ENCODE measurements around the gene SPOCK1. TPM values are rescaled to one million over a fixed set of nuclear protein-coding genes. Genes with fewer than 3 reads are reported as not detected.

SPOCK1 gene
- total and polyA plus RNA-seq, 2 experiments from 2014 or later = 8.2 to 10.5 TPM

DNA sequence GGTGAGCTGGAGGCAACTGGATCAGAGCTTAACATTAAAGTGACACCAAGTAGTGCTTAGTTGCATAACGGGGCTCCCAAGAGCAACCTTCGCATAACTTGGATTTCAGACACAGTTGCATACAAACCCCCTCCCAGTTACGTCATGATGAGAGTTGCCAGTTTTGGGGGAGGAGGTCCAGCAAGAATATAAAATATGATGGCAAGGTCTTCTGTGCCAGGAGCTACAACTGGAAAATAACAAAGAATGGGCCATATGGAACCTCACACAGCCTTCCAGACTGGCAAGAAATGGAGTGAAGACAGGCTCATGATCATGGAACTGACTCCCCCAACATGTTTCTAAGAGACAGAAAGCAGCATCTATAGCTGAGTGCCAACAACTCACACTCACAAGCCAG is 8.5 kb downstream of the SPOCK1 start:
- Histone ChIP-seq H3K4me1 (ENCODE audit: insufficient read depth) (no peaks in the 10 kb centered on the region), H3K79me2 (replicated peaks; ENCODE audit: insufficient read depth) (no peaks in the 10 kb centered on the region)
- no peak overlapping the region; the same call in 1 of the 2 replicates for H3K27ac Mint-ChIP-seq

More for the DNA sequence above, 8.5 kb downstream of the SPOCK1 start:
- no peak overlapping the region for H3K4me3 ChIP-seq
- Mint-ChIP-seq H3K36me3 (ENCODE audit: low read depth) (no peaks in the 10 kb centered on the region), H3K4me3 (no peak overlapping the region), H3K27me3 (ENCODE audit: insufficient read depth, low read depth, poor library complexity) (no peaks in the 10 kb centered on the region), H3K9me3 (no peaks in the 10 kb centered on the region), H3K4me1 (0 out of 3 replicates have a peak, but pooled peaks cover 3% of the 10 kb centered on the region)
- TF ChIP-seq CREB1 (CRISPR knock-in tag; IDR thresholded peaks at IDR 0.05; ENCODE audit: low read depth) = no peak
- TF ChIP-seq REST (IDR thresholded peaks at IDR 0.05; ENCODE audit: unreplicated experiment) = no peak
- no peak for TF ChIP-seq STAT1 (IDR thresholded peaks at IDR 0.05; ENCODE audit: unreplicated experiment)
- TF ChIP-seq ZNF331 (CRISPR knock-in tag; IDR thresholded peaks at IDR 0.05; ENCODE audit: low read depth) = no peak
- TF ChIP-seq EZH2phosphoT487 (IDR thresholded peaks at IDR 0.05; ENCODE audit: unreplicated experiment) = no peak
- no peak for TF ChIP-seq NANOG (IDR thresholded peaks at IDR 0.05; ENCODE audit: borderline replicate concordance)
- TF ChIP-seq, protein P1, sequence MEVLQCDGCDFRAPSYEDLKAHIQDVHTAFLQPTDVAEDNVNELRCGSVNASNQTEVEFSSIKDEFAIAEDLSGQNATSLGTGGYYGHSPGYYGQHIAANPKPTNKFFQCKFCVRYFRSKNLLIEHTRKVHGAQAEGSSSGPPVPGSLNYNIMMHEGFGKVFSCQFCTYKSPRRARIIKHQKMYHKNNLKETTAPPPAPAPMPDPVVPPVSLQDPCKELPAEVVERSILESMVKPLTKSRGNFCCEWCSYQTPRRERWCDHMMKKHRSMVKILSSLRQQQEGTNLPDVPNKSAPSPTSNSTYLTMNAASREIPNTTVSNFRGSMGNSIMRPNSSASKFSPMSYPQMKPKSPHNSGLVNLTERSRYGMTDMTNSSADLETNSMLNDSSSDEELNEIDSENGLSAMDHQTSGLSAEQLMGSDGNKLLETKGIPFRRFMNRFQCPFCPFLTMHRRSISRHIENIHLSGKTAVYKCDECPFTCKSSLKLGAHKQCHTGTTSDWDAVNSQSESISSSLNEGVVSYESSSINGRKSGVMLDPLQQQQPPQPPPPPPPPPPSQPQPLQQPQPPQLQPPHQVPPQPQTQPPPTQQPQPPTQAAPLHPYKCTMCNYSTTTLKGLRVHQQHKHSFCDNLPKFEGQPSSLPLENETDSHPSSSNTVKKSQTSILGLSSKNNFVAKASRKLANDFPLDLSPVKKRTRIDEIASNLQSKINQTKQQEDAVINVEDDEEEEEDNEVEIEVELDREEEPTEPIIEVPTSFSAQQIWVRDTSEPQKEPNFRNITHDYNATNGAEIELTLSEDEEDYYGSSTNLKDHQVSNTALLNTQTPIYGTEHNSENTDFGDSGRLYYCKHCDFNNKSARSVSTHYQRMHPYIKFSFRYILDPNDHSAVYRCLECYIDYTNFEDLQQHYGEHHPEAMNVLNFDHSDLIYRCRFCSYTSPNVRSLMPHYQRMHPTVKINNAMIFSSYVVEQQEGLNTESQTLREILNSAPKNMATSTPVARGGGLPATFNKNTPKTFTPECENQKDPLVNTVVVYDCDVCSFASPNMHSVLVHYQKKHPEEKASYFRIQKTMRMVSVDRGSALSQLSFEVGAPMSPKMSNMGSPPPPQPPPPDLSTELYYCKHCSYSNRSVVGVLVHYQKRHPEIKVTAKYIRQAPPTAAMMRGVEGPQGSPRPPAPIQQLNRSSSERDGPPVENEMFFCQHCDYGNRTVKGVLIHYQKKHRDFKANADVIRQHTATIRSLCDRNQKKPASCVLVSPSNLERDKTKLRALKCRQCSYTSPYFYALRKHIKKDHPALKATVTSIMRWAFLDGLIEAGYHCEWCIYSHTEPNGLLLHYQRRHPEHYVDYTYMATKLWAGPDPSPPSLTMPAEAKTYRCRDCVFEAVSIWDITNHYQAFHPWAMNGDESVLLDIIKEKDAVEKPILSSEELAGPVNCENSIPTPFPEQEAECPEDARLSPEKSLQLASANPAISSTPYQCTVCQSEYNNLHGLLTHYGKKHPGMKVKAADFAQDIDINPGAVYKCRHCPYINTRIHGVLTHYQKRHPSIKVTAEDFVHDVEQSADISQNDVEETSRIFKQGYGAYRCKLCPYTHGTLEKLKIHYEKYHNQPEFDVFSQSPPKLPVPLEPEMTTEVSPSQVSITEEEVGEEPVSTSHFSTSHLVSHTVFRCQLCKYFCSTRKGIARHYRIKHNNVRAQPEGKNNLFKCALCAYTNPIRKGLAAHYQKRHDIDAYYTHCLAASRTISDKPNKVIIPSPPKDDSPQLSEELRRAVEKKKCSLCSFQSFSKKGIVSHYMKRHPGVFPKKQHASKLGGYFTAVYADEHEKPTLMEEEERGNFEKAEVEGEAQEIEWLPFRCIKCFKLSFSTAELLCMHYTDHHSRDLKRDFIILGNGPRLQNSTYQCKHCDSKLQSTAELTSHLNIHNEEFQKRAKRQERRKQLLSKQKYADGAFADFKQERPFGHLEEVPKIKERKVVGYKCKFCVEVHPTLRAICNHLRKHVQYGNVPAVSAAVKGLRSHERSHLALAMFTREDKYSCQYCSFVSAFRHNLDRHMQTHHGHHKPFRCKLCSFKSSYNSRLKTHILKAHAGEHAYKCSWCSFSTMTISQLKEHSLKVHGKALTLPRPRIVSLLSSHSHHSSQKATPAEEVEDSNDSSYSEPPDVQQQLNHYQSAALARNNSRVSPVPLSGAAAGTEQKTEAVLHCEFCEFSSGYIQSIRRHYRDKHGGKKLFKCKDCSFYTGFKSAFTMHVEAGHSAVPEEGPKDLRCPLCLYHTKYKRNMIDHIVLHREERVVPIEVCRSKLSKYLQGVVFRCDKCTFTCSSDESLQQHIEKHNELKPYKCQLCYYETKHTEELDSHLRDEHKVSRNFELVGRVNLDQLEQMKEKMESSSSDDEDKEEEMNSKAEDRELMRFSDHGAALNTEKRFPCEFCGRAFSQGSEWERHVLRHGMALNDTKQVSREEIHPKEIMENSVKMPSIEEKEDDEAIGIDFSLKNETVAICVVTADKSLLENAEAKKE (CRISPR knock-in tag; IDR thresholded peaks at IDR 0.05) = no peak
- TF ChIP-seq, protein P2, sequence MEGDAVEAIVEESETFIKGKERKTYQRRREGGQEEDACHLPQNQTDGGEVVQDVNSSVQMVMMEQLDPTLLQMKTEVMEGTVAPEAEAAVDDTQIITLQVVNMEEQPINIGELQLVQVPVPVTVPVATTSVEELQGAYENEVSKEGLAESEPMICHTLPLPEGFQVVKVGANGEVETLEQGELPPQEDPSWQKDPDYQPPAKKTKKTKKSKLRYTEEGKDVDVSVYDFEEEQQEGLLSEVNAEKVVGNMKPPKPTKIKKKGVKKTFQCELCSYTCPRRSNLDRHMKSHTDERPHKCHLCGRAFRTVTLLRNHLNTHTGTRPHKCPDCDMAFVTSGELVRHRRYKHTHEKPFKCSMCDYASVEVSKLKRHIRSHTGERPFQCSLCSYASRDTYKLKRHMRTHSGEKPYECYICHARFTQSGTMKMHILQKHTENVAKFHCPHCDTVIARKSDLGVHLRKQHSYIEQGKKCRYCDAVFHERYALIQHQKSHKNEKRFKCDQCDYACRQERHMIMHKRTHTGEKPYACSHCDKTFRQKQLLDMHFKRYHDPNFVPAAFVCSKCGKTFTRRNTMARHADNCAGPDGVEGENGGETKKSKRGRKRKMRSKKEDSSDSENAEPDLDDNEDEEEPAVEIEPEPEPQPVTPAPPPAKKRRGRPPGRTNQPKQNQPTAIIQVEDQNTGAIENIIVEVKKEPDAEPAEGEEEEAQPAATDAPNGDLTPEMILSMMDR (conservative IDR thresholded peaks at IDR 0.05; ENCODE audit: low read depth in 2 of 2) = no peak
- TF ChIP-seq JUNB (IDR thresholded peaks at IDR 0.05; ENCODE audit: unreplicated experiment) = no peak
- TF ChIP-seq, protein P3, sequence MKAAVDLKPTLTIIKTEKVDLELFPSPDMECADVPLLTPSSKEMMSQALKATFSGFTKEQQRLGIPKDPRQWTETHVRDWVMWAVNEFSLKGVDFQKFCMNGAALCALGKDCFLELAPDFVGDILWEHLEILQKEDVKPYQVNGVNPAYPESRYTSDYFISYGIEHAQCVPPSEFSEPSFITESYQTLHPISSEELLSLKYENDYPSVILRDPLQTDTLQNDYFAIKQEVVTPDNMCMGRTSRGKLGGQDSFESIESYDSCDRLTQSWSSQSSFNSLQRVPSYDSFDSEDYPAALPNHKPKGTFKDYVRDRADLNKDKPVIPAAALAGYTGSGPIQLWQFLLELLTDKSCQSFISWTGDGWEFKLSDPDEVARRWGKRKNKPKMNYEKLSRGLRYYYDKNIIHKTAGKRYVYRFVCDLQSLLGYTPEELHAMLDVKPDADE (IDR thresholded peaks at IDR 0.05) = no peak
- no peak for TF ChIP-seq POLR2AphosphoS5 (IDR thresholded peaks at IDR 0.05; ENCODE audit: low read depth)
- no peak for TF ChIP-seq EZH2 (IDR thresholded peaks at IDR 0.05; ENCODE audit: low read depth, unreplicated experiment)
- TF ChIP-seq ZNF114 (CRISPR knock-in tag; IDR thresholded peaks at IDR 0.05) = no peak
- H3K27me3 ChIP-seq (ENCODE audit: insufficient read depth) = no peaks in the 10 kb centered on the region
- H3K4me2 ChIP-seq = no peak overlapping the region
- H3K36me3 ChIP-seq (ENCODE audit: insufficient read depth) = no peaks in the 10 kb centered on the region
- no peaks in the 10 kb centered on the region for H3K9me2 ChIP-seq (ENCODE audit: insufficient read depth)
- H2AFZ ChIP-seq = no peak overlapping the region
- no peaks in the 10 kb centered on the region for H3F3A ChIP-seq (replicated peaks; ENCODE audit: low read depth)
- no peak overlapping the region for H3K27ac ChIP-seq (ENCODE audit: low read depth)
- ATAC-seq = no peak
- H4K20me1 ChIP-seq (replicated peaks; ENCODE audit: insufficient read depth) = no peaks in the 10 kb centered on the region
- DNase-seq (ENCODE audit: low spot score) = no peak

Measured in GM23338 (cell line).